KOPT-K1 (cell line): Measurements from ENCODE around the gene ZNF24.

Experiments
- H3K27ac ChIP-seq: fragments of 200-600 bp; sonication (generic); 2 replicates; pipeline ENCODE4 v1.5.1; 2016; ENCODE audit warnings: antibody characterized with exemption, mild to moderate bottlenecking, low read depth, low read length; ENCODE audit not compliant: poor library complexity, severe bottlenecking
- H3K36me3 ChIP-seq: fragments of 200-600 bp; sonication (generic); 2 replicates; pipeline ENCODE4 v1.5.1; 2017; ENCODE audit warnings: antibody characterized with exemption, mild to moderate bottlenecking, low read length, moderate library complexity; ENCODE audit not compliant: insufficient read depth
- H3K9me3 ChIP-seq: fragments of 200-600 bp; sonication (generic); 2 replicates; pipeline ENCODE4 v1.5.1; 2017; ENCODE audit warnings: antibody characterized with exemption, low read length, mild to moderate bottlenecking; ENCODE audit not compliant: insufficient read depth, poor library complexity, severe bottlenecking

ZNF24 gene

DNA sequence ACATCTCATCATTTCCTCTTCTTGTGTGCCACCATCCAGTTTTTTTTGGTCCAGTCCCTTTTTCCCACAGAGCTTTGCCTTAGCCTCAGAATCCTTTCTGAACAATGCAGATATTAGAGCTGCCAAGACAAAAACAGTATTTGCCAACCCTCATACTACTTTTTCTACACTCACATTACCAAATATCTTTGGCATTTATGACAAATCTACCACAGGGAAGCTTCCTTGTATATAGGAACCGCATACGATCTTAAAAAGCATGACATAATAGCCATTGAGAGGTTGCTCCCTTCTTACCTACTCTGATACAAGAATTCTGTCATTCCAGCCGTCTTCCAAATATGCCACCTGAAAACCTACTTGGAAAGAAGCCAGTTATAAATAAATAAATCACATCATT lies 9.4 kb downstream of the ZNF24 start:
- peaks cover 89% of the 10 kb centered on the region for H3K36me3 ChIP-seq
- no peak overlapping the region for H3K27ac ChIP-seq
- no peaks in the 10 kb centered on the region for H3K9me3 ChIP-seq

DNA sequence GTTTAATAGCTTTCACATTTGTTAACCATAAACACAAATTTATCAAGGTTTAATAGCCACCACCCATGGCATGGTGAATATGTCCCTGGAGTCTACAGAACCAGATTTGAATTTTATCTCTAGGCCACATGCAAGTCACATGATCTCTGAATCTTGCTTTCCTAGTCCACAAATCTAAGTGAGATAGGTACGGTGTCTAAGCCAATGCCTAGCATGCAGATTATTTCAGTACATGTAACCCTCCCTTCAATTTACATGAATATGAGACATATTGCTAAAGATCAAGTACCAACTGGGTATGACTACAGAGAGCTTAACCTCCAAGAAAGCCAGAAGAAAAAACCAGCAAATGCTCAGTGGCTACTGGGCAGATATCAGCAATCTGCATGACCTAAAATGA lies 10.0 kb downstream of the ZNF24 start:
- H3K9me3 ChIP-seq, result no peaks in the 10 kb centered on the region
- H3K27ac ChIP-seq, result no peak overlapping the region
- H3K36me3 ChIP-seq, result peaks cover 83% of the 10 kb centered on the region

DNA sequence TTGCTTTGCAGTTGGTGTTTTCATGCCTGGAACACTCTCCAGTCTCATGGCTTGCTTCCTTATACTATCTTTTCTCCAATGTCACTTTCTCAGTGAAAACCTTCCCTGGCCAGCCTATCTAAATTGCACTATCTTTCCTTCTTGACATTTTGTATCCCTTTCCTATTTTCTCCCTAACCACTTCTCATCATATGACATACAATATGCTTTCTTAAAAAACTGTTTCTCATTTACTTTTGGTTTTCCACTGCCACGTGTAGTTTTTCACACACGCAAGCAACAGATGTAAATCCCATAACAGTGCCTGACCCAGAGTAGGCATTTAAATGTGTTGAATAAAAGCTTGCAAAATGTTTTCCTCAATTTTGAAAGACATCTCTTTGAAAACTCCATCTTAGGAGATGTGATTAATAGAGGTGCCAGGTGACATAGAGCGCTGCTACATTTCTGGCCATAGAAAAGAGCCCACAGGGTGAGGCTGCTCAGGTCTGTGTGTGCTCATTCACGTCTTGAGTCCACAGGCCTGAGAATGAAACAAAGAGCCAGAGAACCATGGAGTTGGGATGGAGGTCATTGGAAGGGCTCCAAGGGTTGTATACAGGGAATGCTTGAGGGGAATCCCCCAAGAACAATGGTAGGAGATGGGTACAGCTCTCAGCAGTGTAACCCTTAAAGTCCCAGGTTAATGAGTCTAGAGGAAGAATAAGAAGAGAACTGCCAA lies 12.7 kb downstream of the ZNF24 start:
- peaks cover 56% of the 10 kb centered on the region for H3K36me3 ChIP-seq
- H3K9me3 ChIP-seq, result no peaks in the 10 kb centered on the region
- H3K27ac ChIP-seq, result no peak overlapping the region

DNA sequence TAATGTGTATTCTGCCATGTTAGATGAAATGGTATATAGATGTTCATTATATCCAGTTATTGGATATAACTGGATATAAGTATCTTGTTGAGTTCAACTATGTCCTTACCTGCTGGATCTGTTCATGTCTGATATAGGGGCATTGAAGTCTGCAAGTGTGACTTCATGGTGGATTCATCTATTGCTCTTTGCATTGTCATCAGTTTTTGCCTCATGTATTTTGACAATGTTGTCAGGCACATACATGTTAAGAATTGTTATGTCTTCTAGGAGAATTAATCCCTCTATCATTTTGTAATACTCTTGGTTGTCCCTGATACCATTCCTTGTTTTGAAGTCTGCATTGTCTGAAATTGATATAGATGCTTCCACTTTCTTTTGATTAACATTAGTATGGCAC lies 15.4 kb downstream of the ZNF24 start:
- Histone ChIP-seq H3K9me3 (no peaks in the 10 kb centered on the region), H3K27ac (no peak overlapping the region), H3K36me3 (peaks cover 29% of the 10 kb centered on the region)

DNA sequence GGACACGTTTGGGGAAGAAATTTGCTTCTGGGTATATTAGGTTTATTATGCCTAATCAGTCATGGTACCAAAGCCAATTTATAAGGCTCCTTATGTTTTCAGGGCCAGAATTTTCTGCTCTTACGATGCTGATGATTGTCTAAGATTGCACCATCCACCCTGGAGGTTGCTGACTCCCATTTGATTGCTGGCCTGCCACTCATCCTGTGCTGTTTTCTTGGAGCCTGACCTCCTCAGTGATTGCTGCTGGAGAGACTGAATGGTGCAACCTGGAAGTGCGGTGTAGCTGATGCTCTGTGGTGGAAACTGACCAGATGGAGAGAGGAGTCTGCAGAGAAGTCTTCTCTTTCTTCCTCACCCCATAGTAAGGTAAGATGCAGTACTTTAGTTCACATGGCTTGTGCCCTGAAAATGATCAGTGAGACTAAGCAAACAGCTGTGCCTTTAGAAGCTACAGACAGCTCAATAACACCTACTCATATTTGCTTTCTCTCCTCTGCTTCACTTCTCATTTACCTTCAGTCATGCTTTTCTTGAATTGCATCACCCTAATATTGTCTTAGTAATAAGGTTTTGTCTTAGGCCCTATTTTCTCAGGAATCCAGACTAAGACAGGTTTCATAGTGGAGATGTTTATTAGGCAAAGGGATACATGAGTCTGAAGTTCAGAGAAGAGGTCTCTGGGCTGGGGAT lies 17.4 kb downstream of the ZNF24 start:
- H3K36me3 ChIP-seq, result peaks cover 9% of the 10 kb centered on the region; the same call in 1 of the 2 replicates
- H3K27ac ChIP-seq, result no peak overlapping the region
- no peaks in the 10 kb centered on the region for H3K9me3 ChIP-seq

DNA sequence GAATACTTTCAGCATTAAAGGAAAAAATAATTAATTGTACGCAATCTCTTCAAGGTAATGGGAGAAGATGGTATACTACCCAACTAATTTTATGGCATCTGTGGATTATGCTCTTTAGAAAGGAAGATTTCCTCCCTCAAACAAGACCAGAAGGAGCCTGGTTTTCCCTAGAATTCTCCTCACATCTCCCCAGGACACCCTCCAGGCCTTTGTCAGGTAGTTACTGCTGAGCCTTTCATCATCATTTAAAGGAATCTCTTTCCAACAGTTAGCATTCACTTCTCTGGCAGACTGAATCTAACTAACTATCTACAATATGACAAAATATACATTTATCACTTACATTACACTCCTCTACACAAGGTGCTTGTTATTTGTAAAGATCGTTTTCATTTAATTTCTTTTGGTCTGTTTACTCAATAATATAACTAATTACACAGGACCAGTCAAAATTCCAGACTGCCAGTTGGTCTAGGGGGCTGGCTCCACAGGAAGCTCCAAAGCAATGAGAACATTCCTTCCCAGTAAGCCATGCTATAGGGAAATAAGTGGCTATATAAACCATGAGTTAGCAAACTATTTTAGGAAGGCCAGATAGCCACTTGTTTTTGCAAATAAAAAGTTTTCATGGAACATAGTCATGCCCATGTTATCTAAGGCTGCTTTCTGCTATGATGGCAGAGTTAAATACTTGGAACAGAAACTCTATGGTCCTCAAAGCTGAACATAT lies 19.1 kb downstream of the ZNF24 start:
- Histone ChIP-seq H3K27ac (no peak overlapping the region), H3K9me3 (no peaks in the 10 kb centered on the region), H3K36me3 (no peaks in the 10 kb centered on the region)

DNA sequence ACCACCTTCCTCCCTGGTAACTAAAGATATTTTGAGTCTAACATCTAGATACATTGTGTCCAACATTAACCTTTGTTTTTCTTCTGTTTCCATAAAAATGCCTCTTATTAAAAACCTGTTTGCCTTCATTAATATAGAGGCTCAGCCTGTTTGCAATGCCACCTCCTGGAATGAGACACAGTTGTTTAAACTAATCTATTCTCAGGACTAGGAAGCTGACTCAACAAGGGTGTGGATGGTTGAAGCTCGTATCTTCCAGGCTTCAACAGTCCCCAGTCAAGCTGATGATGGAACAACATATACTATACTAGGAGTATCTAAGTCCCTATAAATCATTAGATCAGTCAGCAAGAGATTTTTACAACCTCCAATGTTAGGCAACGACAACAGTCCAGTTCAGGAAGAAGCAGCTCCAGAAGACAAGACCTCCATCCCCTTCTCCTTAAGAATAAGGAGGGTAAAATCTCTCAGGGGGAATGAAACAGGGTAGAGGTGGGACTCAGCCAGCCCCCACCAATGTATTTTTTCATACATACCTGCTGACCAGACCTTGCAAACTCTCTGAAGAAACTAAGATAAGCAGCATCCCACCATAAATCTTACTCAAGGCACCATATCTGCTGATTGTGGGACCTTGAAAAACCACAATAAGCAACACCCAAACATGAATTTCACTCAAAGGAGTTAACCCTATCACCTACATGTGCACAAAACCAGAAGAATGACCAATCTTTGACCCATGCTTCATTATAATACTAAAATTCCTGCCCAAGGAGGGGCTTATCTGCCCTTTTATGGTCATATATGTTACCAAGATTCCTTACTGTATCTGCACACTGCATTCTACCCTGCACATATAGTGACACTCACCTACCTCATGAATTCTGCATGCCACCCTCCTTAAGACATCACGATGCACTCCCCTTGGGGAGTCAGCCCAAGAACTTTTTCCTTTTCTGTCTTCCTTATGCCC lies 21.4 kb downstream of the ZNF24 start:
- Histone ChIP-seq H3K9me3 (no peaks in the 10 kb centered on the region), H3K27ac (no peak overlapping the region), H3K36me3 (no peaks in the 10 kb centered on the region)

DNA sequence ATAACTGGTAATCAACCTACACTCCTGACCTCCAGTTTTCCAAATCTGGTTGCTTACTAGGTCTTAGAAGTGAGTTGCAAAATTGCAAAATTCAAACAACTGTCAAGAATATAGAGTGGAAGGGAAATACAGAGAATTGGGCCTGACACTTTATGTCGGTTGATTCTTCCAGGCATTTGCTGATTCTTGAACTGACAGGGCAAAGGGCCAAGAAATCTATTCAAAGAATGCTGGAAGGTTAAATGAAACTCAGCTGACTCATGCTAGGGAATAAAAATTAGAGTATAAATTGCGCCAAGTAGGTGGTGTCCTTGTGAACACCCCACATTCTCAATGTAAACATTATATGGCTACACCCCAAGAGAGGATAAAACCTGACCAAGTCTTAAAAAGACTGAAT lies 32.7 kb downstream of the ZNF24 start:
- Histone ChIP-seq H3K9me3 (peaks cover 53% of the 10 kb centered on the region), H3K27ac (no peak overlapping the region)

DNA sequence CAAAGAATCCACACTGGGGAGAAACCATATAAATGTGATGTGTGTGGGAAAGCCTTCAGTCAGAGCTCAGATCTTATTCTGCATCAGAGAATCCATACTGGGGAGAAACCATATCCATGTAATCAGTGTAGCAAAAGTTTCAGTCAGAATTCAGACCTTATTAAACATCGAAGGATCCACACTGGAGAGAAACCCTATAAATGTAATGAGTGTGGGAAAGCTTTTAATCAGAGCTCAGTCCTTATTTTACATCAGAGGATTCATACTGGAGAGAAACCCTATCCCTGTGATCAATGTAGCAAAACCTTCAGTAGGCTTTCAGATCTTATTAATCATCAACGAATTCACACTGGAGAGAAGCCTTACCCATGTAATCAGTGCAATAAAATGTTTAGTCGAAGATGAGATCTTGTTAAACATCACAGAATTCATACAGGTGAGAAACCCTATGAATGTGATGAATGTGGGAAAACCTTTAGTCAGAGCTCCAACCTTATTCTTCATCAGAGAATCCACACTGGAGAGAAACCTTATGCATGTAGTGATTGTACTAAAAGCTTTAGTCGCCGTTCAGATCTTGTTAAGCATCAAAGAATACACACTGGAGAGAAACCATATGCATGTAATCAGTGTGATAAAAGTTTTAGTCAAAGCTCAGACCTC lies 37.5 kb downstream of the ZNF24 start:
- no peak overlapping the region for H3K27ac ChIP-seq
- peaks cover 63% of the 10 kb centered on the region for H3K36me3 ChIP-seq
- H3K9me3 ChIP-seq, result peaks cover 92% of the 10 kb centered on the region

More for the DNA sequence above, 32.7 kb downstream of the ZNF24 start:
- H3K36me3 ChIP-seq, result peaks cover 15% of the 10 kb centered on the region

DNA sequence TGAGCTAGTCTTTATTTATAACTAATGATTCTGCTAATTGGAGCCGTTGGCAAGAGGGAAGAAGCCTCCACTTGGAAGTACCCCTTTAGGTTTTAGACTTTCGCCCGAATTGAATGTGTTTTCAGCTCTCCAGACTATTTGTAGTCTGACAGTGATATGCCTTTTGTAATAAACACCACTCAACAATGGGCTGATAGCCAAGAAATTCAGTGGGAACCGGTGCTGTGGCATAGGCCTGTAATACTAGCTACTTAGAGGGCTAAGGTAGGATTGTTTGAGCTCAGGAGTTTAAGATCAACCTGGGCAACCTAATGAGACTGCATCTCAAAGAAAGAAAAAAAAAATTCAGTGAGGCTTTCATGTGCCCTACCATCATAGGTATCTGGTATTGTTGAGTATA lies 40.6 kb downstream of the ZNF24 start:
- H3K27ac ChIP-seq, result no peak overlapping the region
- peaks cover 98% of the 10 kb centered on the region for H3K9me3 ChIP-seq
- peaks cover 91% of the 10 kb centered on the region for H3K36me3 ChIP-seq

DNA sequence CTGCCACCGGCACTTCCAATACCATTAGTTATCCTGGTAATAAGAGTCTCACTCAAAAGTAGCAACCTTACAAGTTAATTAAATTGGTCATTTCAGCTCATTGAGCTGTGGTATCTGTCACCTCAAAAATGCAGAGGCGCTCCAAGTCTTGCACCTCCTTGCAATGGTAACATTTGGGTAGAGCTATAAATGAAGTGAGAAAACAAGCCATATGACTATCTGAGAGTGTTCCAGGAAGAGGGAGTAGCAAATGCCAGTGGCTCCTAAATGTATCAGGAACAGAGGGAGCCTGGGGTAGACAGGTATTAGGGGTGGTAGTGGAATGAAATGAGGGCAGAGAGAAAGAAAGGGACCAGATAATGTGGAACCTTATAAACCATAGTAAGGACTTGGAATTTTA lies 48.2 kb downstream of the ZNF24 start:
- H3K27ac ChIP-seq, result no peak overlapping the region
- H3K36me3 ChIP-seq, result peaks cover 85% of the 10 kb centered on the region
- peaks cover 33% of the 10 kb centered on the region for H3K9me3 ChIP-seq

DNA sequence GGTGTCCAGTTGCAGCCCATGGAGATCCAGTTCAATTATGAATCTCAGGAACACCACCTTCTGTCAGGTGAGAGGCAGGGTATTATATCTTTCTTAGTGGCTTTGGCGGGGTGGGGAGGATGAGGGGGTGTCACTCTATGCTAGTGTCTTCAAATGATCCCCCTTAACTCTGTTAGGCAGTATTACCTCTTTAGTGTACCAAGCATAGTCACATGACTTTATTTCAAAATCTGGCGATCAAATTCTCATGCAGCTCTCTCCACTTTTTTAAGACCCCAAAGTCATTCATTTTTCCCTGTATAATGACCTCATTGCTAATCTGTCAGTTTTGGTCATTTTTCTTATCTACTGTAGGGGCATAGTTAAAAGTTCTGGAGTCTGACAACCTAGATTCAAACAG lies 53.1 kb downstream of the ZNF24 start:
- H3K9me3 ChIP-seq, result peaks cover 6% of the 10 kb centered on the region
- peaks cover 42% of the 10 kb centered on the region for H3K36me3 ChIP-seq
- peak overlapping the region; percentile 83 for H3K27ac ChIP-seq

DNA sequence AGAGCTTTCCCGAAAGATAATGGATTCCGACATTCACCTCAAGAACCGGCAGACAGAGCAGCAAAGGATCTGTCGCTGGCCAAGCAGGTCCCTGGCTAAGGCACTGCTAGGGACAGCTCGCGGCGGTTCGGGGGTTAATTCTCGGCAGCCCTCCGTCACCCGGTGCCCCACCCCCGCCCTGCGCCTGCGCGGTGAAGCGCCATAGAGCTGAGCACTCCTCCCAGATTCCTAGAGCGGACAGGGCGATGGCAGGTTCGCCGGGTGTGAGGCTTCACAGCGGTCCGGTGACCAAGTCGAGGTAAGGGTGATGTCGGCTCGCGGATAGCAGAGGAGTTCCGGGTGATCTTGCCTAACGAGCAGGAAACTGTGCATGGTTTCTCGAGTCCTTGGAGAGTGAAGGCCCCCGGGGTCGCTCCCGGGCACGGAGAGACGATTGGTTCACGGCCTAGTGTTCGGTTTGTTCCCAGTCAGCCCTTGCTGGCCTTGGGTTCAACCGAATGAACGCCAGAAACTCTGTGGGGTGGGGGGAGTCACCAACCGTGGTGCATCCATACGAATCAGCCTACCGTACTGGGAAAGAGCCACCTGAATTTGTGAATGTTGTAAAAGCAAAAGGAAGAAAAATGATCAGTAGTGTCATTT lies 54.0 kb downstream of the ZNF24 start, which contains the start of gene ZSCAN30:
TSS of gene ZSCAN30 (minus strand) at position 136 of the 642 bp plus-strand sequence. CDS start 25,877 bp downstream, outside the sequence.
- Histone ChIP-seq H3K36me3 (peaks cover 32% of the 10 kb centered on the region), H3K9me3 (peaks cover 15% of the 10 kb centered on the region), H3K27ac (peak within 1 kb of the TSS; percentile 83)

DNA sequence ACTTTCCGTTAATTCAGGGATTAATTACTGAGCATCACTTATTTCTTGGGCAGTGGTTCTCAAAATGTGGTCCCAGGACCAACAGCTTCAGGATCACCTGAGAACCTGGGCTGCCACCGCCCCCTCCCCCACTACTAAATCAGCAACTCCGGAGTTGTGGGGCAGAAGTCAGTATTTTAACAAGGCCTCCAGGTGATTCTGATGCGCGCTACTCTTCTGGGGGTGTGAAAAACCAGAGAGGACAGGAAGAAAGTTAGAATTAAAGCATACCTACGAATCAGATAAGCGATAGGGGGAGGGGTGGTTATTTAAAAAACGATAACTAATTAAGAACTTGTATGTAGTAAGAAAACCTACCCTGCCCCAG lies 54.5 kb downstream of the ZNF24 start:
- H3K36me3 ChIP-seq, result peaks cover 30% of the 10 kb centered on the region
- peaks cover 20% of the 10 kb centered on the region for H3K9me3 ChIP-seq
- H3K27ac ChIP-seq, result peak overlapping the region; percentile 83
